Dedifferentiated amniotic fluid mesenchymal stem cell (primary cell): Measurements from ENCODE around the gene EEFSEC.

Source experiments
- DNase-seq: peaks from one replicate; pipeline ENCODE4 v3.0.0-alpha.2; 2016; ENCODE audit errors: extremely low spot score

The EEFSEC gene

GRCh38 chr3:128316481-128316891 lies 163.2 kb downstream of the EEFSEC start:
- DNase-seq: no peak

GRCh38 chr3:128317101-128317697 lies 163.9 kb downstream of the EEFSEC start:
- DNase-seq: no peak

GRCh38 chr3:128317698-128318231 lies 164.5 kb downstream of the EEFSEC start:
- DNase-seq: no peak

- DNase-seq: no peak
These were observed 165.1 kb downstream of the EEFSEC start for GRCh38 chr3:128318275-128318941.

- no peak for DNase-seq
These were observed 165.8 kb downstream of the EEFSEC start for GRCh38 chr3:128319107-128319506.

- no peak for DNase-seq
These were observed 166.5 kb downstream of the EEFSEC start for GRCh38 chr3:128319741-128320141.

GRCh38 chr3:128320551-128321340 lies 167.5 kb downstream of the EEFSEC start:
- DNase-seq: no peak

- no peak for DNase-seq
These were observed 168.1 kb downstream of the EEFSEC start for GRCh38 chr3:128321418-128321817.

GRCh38 chr3:128322030-128323022 lies 169.0 kb downstream of the EEFSEC start:
- DNase-seq: no peak

GRCh38 chr3:128323206-128324081 lies 170.2 kb downstream of the EEFSEC start:
- no peak for DNase-seq

GRCh38 chr3:128324911-128325592 lies 171.8 kb downstream of the EEFSEC start:
- no peak for DNase-seq

GRCh38 chr3:128326051-128326823 lies 173.0 kb downstream of the EEFSEC start:
- DNase-seq: no peak

- DNase-seq: no peak
These were observed 174.3 kb downstream of the EEFSEC start for GRCh38 chr3:128327606-128328031.

GRCh38 chr3:128328546-128329458 lies 175.5 kb downstream of the EEFSEC start:
- no peak for DNase-seq

- no peak for DNase-seq
These were observed 176.4 kb downstream of the EEFSEC start for GRCh38 chr3:128329491-128330213.

- DNase-seq: no peak
These were observed 177.0 kb downstream of the EEFSEC start for GRCh38 chr3:128330214-128330842.
